ENCODE measurements around the gene DNAJA4.

GRCh38 chr15:78264304-78265136 lies at the start of gene DNAJA4:
- TF ChIP-seq GATA3 (IDR thresholded peaks at IDR 0.05; ENCODE audit: low read depth, low read length) (no peak), GATA2 (IDR thresholded peaks at IDR 0.05; ENCODE audit: low read depth, low read length) (no peak)
